Measurements from ENCODE around the gene SYP.

SYP gene

GRCh38 chrX:49191574-49192011 is 8.4 kb downstream of the SYP start:
- peak overlapping the region; percentile 86 for H3K4me3 ChIP-seq (ENCODE audit: low read length)
- peaks cover 1% of the 10 kb centered on the region for H3K4me1 ChIP-seq (ENCODE audit: control insufficient read depth, insufficient read depth, low read length)
- no peaks in the 10 kb centered on the region for H3K36me3 ChIP-seq (ENCODE audit: control insufficient read depth, insufficient read depth, low read length)
- DNase-seq (ENCODE audit: low read depth, low spot score), result no peak
- no peak overlapping the region for H3K27ac ChIP-seq (ENCODE audit: low read length)
- H3K9me3 ChIP-seq (ENCODE audit: control insufficient read depth, insufficient read depth, low read length), result no peaks in the 10 kb centered on the region
- no peaks in the 10 kb centered on the region for H3K27me3 ChIP-seq (ENCODE audit: control insufficient read depth, insufficient read depth, low read length)
- WGBS (ENCODE audit: insufficient coverage, insufficient read length), result no CpG with 5 or more reads among the region's 34 CpGs

- Histone ChIP-seq H3K9me3 (ENCODE audit: control insufficient read depth, insufficient read depth, low read length) (no peaks in the 10 kb centered on the region), H3K36me3 (ENCODE audit: control insufficient read depth, insufficient read depth, low read length) (no peaks in the 10 kb centered on the region), H3K4me1 (ENCODE audit: control insufficient read depth, insufficient read depth, low read length) (peaks cover 1% of the 10 kb centered on the region), H3K27ac (ENCODE audit: low read length) (no peak overlapping the region), H3K27me3 (ENCODE audit: control insufficient read depth, insufficient read depth, low read length) (no peaks in the 10 kb centered on the region), H3K4me3 (ENCODE audit: low read length) (peak overlapping the region; percentile 86)
- WGBS (ENCODE audit: insufficient coverage, insufficient read length), result no CpG with 5 or more reads among the region's 32 CpGs
- DNase-seq (ENCODE audit: low read depth, low spot score), result peak; percentile 86
These were observed 9.0 kb downstream of the SYP start for GRCh38 chrX:49190821-49191573.

GRCh38 chrX:49189606-49190005 is 10.4 kb downstream of the SYP start:
- H3K27me3 ChIP-seq (ENCODE audit: control insufficient read depth, insufficient read depth, low read length), result no peaks in the 10 kb centered on the region
- H3K36me3 ChIP-seq (ENCODE audit: control insufficient read depth, insufficient read depth, low read length), result no peaks in the 10 kb centered on the region
- DNase-seq (ENCODE audit: low read depth, low spot score), result no peak
- no peak overlapping the region for H3K27ac ChIP-seq (ENCODE audit: low read length)
- WGBS (ENCODE audit: insufficient coverage, insufficient read length), result no CpG with 5 or more reads among the region's 6 CpGs
- H3K4me1 ChIP-seq (ENCODE audit: control insufficient read depth, insufficient read depth, low read length), result peaks cover 1% of the 10 kb centered on the region
- no peak overlapping the region for H3K4me3 ChIP-seq (ENCODE audit: low read length)
- H3K9me3 ChIP-seq (ENCODE audit: control insufficient read depth, insufficient read depth, low read length), result no peaks in the 10 kb centered on the region

DNA sequence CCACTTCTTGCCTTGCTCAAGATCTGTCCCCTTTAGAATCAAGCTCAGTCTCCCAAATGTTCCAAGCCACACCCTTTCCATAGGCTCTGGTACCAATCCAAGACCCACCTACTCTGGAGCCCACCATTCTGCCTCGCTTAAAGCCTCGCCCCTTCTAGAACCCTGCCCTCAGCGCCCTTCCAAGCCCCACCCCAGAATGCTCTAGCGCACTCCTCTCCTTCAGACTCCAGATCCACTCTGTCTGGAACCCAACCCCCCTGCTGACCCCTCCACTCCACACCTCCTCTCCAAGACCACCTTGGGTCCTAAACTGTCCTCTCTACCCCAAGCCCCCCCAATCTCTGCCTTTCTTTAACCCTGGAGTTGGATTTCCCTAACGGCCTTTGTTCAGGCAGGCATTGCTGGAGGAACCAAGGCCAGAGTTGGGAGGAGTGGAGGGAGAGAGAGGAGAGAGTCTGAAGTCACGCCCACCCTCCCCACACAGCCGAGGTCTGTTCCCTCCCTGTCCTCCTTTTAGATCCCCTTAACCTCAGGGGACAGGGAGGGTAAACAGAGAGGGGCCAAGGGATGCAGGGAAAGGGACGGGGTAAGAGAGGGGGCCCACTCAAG is 11.4 kb downstream of the SYP start:
- no peaks in the 10 kb centered on the region for H3K9me3 ChIP-seq (ENCODE audit: control insufficient read depth, insufficient read depth, low read length)
- no peaks in the 10 kb centered on the region for H3K36me3 ChIP-seq (ENCODE audit: control insufficient read depth, insufficient read depth, low read length)
- no peak overlapping the region for H3K4me3 ChIP-seq (ENCODE audit: low read length)
- H3K27me3 ChIP-seq (ENCODE audit: control insufficient read depth, insufficient read depth, low read length), result no peaks in the 10 kb centered on the region
- H3K27ac ChIP-seq (ENCODE audit: low read length), result no peak overlapping the region
- no peak for DNase-seq (ENCODE audit: low read depth, low spot score)
- WGBS (ENCODE audit: insufficient coverage, insufficient read length), result no CpG with 5 or more reads among the region's 8 CpGs
- peaks cover 1% of the 10 kb centered on the region for H3K4me1 ChIP-seq (ENCODE audit: control insufficient read depth, insufficient read depth, low read length)

GRCh38 chrX:49187526-49187925 is 12.5 kb downstream of the SYP start:
- Histone ChIP-seq H3K4me3 (ENCODE audit: low read length) (no peak overlapping the region), H3K9me3 (ENCODE audit: control insufficient read depth, insufficient read depth, low read length) (no peaks in the 10 kb centered on the region), H3K36me3 (ENCODE audit: control insufficient read depth, insufficient read depth, low read length) (no peaks in the 10 kb centered on the region), H3K4me1 (ENCODE audit: control insufficient read depth, insufficient read depth, low read length) (no peaks in the 10 kb centered on the region; the same call in none of the 2 replicates), H3K27me3 (ENCODE audit: control insufficient read depth, insufficient read depth, low read length) (no peaks in the 10 kb centered on the region), H3K27ac (ENCODE audit: low read length) (no peak overlapping the region)
- no peak for DNase-seq (ENCODE audit: low read depth, low spot score)
- WGBS (ENCODE audit: insufficient coverage, insufficient read length), result no CpG with 5 or more reads among the region's 10 CpGs

DNA sequence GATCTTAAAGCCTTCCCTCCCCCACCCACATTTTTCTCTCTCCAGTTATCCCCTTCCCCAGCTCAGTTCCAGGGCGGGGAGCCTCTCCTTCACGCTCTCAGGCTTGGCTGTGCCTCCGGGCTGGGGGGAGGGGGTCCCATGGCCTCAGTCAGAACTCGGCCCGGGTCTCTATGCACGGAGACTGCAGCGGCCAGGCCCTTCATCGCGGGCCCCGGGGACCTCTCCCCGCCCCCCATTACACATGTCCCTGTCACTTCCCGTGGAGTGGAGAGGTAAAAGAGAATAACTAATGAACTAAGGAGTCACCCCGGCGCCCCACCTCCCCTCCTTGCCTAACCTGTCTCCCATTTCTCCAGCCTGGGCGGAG is 13.0 kb downstream of the SYP start:
- Histone ChIP-seq H3K9me3 (ENCODE audit: control insufficient read depth, insufficient read depth, low read length) (no peaks in the 10 kb centered on the region), H3K27me3 (ENCODE audit: control insufficient read depth, insufficient read depth, low read length) (no peaks in the 10 kb centered on the region), H3K36me3 (ENCODE audit: control insufficient read depth, insufficient read depth, low read length) (no peaks in the 10 kb centered on the region), H3K27ac (ENCODE audit: low read length) (no peak overlapping the region), H3K4me1 (ENCODE audit: control insufficient read depth, insufficient read depth, low read length) (no peaks in the 10 kb centered on the region; the same call in 1 of the 2 replicates), H3K4me3 (ENCODE audit: low read length) (no peak overlapping the region; the same call in 1 of the 2 replicates)
- no CpG with 5 or more reads among the region's 15 CpGs for WGBS (ENCODE audit: insufficient coverage, insufficient read length)
- DNase-seq (ENCODE audit: low read depth, low spot score), result no peak

DNA sequence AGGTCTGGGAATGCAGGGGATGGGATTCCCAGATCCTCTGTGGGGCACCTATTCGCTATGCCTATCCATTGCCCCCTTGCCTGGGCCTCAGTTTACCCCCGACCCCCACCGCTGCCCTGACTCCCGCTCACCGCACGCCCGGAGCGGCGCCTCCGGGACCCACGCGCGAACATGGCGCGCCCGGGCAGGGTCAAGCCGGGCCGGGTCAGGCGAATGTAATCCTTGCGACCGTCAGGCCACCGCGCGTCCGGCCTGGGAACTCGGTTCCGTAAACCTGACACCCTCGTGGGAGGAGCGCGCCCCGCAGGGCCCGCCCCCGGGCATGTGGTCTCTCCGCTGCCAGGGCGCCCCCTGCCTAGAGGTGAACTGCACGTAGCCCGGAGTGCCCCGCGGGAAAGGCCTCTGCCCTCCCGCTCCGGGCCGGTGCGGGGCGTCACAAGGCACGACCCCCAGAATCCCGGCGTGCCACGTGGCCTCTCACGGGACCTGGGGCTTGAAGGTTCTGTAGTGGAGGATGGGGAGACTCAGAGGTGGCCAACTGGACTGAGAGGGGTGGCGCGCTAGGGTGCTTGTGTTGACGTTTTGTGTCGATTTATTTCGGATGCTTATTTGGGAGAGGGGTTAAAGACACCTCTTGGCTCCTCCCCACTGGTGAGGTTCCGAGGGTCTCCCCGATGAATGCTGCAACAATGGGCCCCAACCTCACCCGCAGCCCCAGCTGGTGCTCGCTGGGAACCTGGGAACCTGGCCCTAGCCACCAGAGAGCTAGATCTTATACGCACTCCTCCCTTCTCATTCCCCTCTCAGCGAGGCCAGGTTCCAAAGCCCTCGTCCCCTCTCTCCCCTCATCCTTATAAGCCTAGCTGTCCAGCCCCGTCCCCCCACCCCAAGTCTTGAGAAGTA is 13.6 kb downstream of the SYP start, which contains the start of gene PRICKLE3:
Gene PRICKLE3 (minus strand): TSS at position 249 of the 903 bp plus-strand sequence. CDS start 76 bp downstream, at position 173.
- Histone ChIP-seq H3K27ac (ENCODE audit: low read length) (no peak within 1 kb of the TSS), H3K4me3 (ENCODE audit: low read length) (peak within 1 kb of the TSS; percentile 95; the same call in 1 of the 2 replicates), H3K36me3 (ENCODE audit: control insufficient read depth, insufficient read depth, low read length) (no peaks in the 10 kb centered on the region), H3K4me1 (ENCODE audit: control insufficient read depth, insufficient read depth, low read length) (no peaks in the 10 kb centered on the region; the same call in 1 of the 2 replicates), H3K27me3 (ENCODE audit: control insufficient read depth, insufficient read depth, low read length) (no peaks in the 10 kb centered on the region), H3K9me3 (ENCODE audit: control insufficient read depth, insufficient read depth, low read length) (no peaks in the 10 kb centered on the region)
- WGBS (ENCODE audit: insufficient coverage, insufficient read length), result no CpG with 5 or more reads among the region's 62 CpGs
- no peak for DNase-seq (ENCODE audit: low read depth, low spot score)

DNA sequence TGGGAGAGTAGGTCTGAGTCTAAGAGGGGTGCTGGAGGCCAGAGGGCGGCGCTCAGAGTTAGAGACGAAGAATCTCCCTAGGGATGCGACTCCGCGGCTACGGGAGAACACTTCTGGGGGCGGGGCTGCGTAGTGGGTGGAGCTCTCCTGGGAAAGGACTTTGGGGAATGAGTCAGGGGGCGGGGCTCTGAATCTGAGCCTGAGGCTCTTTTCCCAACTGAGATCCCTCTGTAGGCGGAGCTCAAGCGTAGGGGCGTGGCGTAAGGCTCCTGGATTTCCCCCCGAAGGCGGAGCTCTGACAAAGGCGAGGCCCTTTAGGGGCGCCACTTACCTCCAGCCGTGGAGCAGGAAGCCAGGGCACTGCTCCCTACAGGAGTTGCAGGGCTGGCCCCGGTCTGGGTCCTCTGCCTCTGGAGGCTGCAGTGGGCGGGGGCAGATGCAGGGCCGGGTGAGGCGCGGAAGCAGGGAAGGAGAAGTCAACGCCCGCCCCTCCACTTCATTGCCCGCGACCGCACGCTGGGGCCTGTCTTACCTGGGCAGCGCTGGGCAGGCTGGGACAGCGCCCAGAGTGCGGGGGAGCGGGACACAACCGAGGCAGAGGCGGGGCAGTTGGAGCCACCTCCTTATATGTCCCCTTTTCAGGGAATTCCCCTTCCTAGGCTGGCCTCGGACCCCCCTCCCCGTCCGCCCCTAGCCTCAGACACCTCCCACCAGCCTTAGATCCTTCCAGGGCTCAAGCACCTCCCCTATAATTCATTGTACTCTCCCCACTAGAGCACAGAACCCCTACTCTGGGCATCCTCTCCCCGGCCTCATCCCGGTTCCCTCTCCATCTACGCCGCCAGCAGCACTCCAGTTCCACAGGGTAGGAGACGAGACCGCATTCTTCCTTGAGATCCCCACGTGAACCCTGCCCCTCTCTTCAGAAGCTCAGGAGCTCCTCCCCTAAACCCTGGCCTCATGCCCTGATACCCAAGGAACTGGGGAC is 15.4 kb downstream of the SYP start:
- WGBS (ENCODE audit: insufficient coverage, insufficient read length), result no CpG with 5 or more reads among the region's 46 CpGs
- Histone ChIP-seq H3K27ac (ENCODE audit: low read length) (no peak overlapping the region), H3K9me3 (ENCODE audit: control insufficient read depth, insufficient read depth, low read length) (no peaks in the 10 kb centered on the region), H3K36me3 (ENCODE audit: control insufficient read depth, insufficient read depth, low read length) (no peaks in the 10 kb centered on the region; the same call in 1 of the 2 replicates), H3K27me3 (ENCODE audit: control insufficient read depth, insufficient read depth, low read length) (no peaks in the 10 kb centered on the region), H3K4me3 (ENCODE audit: low read length) (peak overlapping the region; percentile 30; the same call in 1 of the 2 replicates), H3K4me1 (ENCODE audit: control insufficient read depth, insufficient read depth, low read length) (no peaks in the 10 kb centered on the region; the same call in 1 of the 2 replicates)
- DNase-seq (ENCODE audit: low read depth, low spot score), result no peak

DNA sequence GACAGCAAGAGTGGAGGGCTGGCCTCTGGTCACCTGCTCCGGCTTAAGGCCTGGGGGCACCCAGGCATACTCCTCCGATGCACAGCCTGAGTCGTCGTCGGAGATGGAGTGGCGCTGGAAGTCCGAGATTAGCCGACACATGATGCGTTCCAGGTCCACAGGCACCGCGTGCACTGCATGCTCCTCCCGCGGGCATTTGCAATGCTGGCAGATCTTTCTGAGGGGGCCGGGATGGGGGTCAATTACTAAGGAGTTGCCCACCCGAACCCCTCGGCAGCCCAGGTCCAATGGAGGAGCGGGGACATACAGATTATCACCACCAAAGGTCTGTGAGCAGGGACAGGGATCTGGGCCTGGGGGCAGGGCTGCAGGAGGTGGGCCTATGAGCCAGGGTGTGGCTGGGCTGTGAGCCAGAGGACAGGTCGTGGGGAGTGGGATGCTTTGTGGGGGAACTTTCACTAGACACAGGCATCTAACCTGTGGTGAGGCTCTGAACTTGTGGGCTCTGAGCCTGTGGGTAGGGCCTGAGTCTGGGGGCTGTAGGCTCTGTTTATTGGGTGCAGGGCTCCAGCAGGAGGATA is 16.2 kb downstream of the SYP start:
- Histone ChIP-seq H3K9me3 (ENCODE audit: control insufficient read depth, insufficient read depth, low read length) (no peaks in the 10 kb centered on the region), H3K27ac (ENCODE audit: low read length) (no peak overlapping the region), H3K36me3 (ENCODE audit: control insufficient read depth, insufficient read depth, low read length) (peaks cover 3% of the 10 kb centered on the region), H3K27me3 (ENCODE audit: control insufficient read depth, insufficient read depth, low read length) (no peaks in the 10 kb centered on the region), H3K4me3 (ENCODE audit: low read length) (no peak overlapping the region), H3K4me1 (ENCODE audit: control insufficient read depth, insufficient read depth, low read length) (no peaks in the 10 kb centered on the region; the same call in 1 of the 2 replicates)
- DNase-seq (ENCODE audit: low read depth, low spot score), result no peak
- WGBS (ENCODE audit: insufficient coverage, insufficient read length), result no CpG with 5 or more reads among the region's 18 CpGs
